ENCODE measurements around the gene YIF1A. TPM values are rescaled to one million over a fixed set of nuclear protein-coding genes. Genes with fewer than 3 reads are reported as not detected.

The YIF1A gene
- total RNA-seq, 1 donor from 2014 or later, result 48.0 TPM

- Mint-ChIP-seq H3K4me3 (ENCODE audit: unreplicated experiment) (no peak overlapping the region), H3K4me1 (ENCODE audit: unreplicated experiment) (peaks cover 23% of the 10 kb centered on the region), H3K9me3 (ENCODE audit: unreplicated experiment) (no peaks in the 10 kb centered on the region), H3K27ac (ENCODE audit: unreplicated experiment) (no peak overlapping the region), H3K36me3 (ENCODE audit: low read depth, unreplicated experiment) (peaks cover 8% of the 10 kb centered on the region), H3K27me3 (ENCODE audit: unreplicated experiment) (peaks cover 12% of the 10 kb centered on the region)
- no peak for DNase-seq (ENCODE audit: low spot score)
- no peak for TF ChIP-seq CTCF (IDR thresholded peaks at IDR 0.05; ENCODE audit: unreplicated experiment)
These were observed 42.8 kb upstream of the YIF1A start for GRCh38 chr11:66331542-66332370.

GRCh38 chr11:66330931-66331330, 42.0 kb upstream of the YIF1A start:
- H3K27ac Mint-ChIP-seq (ENCODE audit: unreplicated experiment), result no peak overlapping the region

GRCh38 chr11:66329165-66329673, 40.3 kb upstream of the YIF1A start:
- Mint-ChIP-seq H3K27ac (ENCODE audit: unreplicated experiment) (no peak overlapping the region), H3K27me3 (ENCODE audit: unreplicated experiment) (peaks cover 11% of the 10 kb centered on the region), H3K4me3 (ENCODE audit: unreplicated experiment) (no peak overlapping the region), H3K36me3 (ENCODE audit: low read depth, unreplicated experiment) (peaks cover 8% of the 10 kb centered on the region), H3K4me1 (ENCODE audit: unreplicated experiment) (peaks cover 22% of the 10 kb centered on the region), H3K9me3 (ENCODE audit: unreplicated experiment) (no peaks in the 10 kb centered on the region)
- no peak for TF ChIP-seq CTCF (IDR thresholded peaks at IDR 0.05; ENCODE audit: unreplicated experiment)
- no peak for DNase-seq (ENCODE audit: low spot score)

More at GRCh38 chr11:66330931-66331330, 42.0 kb upstream of the YIF1A start:
- Mint-ChIP-seq H3K36me3 (ENCODE audit: low read depth, unreplicated experiment) (peaks cover 8% of the 10 kb centered on the region), H3K27me3 (ENCODE audit: unreplicated experiment) (peaks cover 11% of the 10 kb centered on the region), H3K4me1 (ENCODE audit: unreplicated experiment) (peaks cover 23% of the 10 kb centered on the region), H3K4me3 (ENCODE audit: unreplicated experiment) (no peak overlapping the region), H3K9me3 (ENCODE audit: unreplicated experiment) (no peaks in the 10 kb centered on the region)
- DNase-seq (ENCODE audit: low spot score), result no peak
- TF ChIP-seq CTCF (IDR thresholded peaks at IDR 0.05; ENCODE audit: unreplicated experiment), result no peak

GRCh38 chr11:66328302-66329144, 39.6 kb upstream of the YIF1A start:
- Mint-ChIP-seq H3K9me3 (ENCODE audit: unreplicated experiment) (no peaks in the 10 kb centered on the region), H3K36me3 (ENCODE audit: low read depth, unreplicated experiment) (peaks cover 8% of the 10 kb centered on the region), H3K27ac (ENCODE audit: unreplicated experiment) (peak overlapping the region; percentile 88), H3K4me1 (ENCODE audit: unreplicated experiment) (peaks cover 22% of the 10 kb centered on the region), H3K27me3 (ENCODE audit: unreplicated experiment) (peaks cover 11% of the 10 kb centered on the region), H3K4me3 (ENCODE audit: unreplicated experiment) (peak overlapping the region; percentile 56)
- peak; percentile 94 for TF ChIP-seq CTCF (IDR thresholded peaks at IDR 0.05; ENCODE audit: unreplicated experiment)
- peak; percentile 83 for DNase-seq (ENCODE audit: low spot score)
